ENCODE measurements around the gene ING5.
"Not testable (repeated sequence)": the region's sequence is repeated elsewhere in the genome, so short reads cannot be mapped to it uniquely, and the experiment has no call there.

ING5 gene

GRCh38 chr2:241739651-241740050, 37.8 kb downstream of the ING5 start:
- Histone ChIP-seq H4K20me1 (ENCODE audit: control insufficient read depth, insufficient read depth, low read depth, low read length) (peaks cover 2% of the 10 kb centered on the region; the same call in 1 of the 2 replicates), H3F3A (ENCODE audit: control insufficient read depth, insufficient read depth) (no peaks in the 10 kb centered on the region), H3K36me3 (ENCODE audit: control insufficient read depth, low read length) (peaks cover 70% of the 10 kb centered on the region), H3K79me2 (ENCODE audit: control insufficient read depth, low read length) (peaks cover 76% of the 10 kb centered on the region), H3K9me2 (replicated peaks; ENCODE audit: control insufficient read depth, low read length) (no peaks in the 10 kb centered on the region), H3K4me2 (ENCODE audit: low read length) (no peak overlapping the region), H3K27ac (ENCODE audit: low read depth, low read length) (no peak overlapping the region), H3K4me3 (ENCODE audit: low read length) (no peak overlapping the region), H3K9me3 (ENCODE audit: control insufficient read depth, insufficient read depth, low read length) (no peaks in the 10 kb centered on the region), H3K4me1 (ENCODE audit: control insufficient read depth, low read length) (peaks cover 10% of the 10 kb centered on the region), H3K27me3 (ENCODE audit: control insufficient read depth, low read length) (no peaks in the 10 kb centered on the region)
- TF ChIP-seq EZH2phosphoT487 (IDR thresholded peaks at IDR 0.05; ENCODE audit: borderline replicate concordance, low read length) (no peak), CTCF (IDR thresholded peaks at IDR 0.05; ENCODE audit: low read depth, low read length, poor library complexity, severe bottlenecking) (no peak)

GRCh38 chr2:241741016-241741415, 39.2 kb downstream of the ING5 start:
- peaks cover 3% of the 10 kb centered on the region; the same call in 1 of the 2 replicates for H3K4me1 ChIP-seq (ENCODE audit: control insufficient read depth, low read length)
- H3F3A ChIP-seq (ENCODE audit: control insufficient read depth, insufficient read depth) = no peaks in the 10 kb centered on the region
- H3K4me3 ChIP-seq (ENCODE audit: low read length) = no peak overlapping the region
- peaks cover 7% of the 10 kb centered on the region; the same call in 1 of the 2 replicates for H4K20me1 ChIP-seq (ENCODE audit: control insufficient read depth, insufficient read depth, low read depth, low read length)
- H3K79me2 ChIP-seq (ENCODE audit: control insufficient read depth, low read length) = peaks cover 62% of the 10 kb centered on the region
- TF ChIP-seq CTCF (IDR thresholded peaks at IDR 0.05; ENCODE audit: low read depth, low read length, poor library complexity, severe bottlenecking) (no peak), EZH2phosphoT487 (IDR thresholded peaks at IDR 0.05; ENCODE audit: borderline replicate concordance, low read length) (no peak)
- H3K27ac ChIP-seq (ENCODE audit: low read depth, low read length) = no peak overlapping the region
- no peak overlapping the region for H3K4me2 ChIP-seq (ENCODE audit: low read length)
- H3K36me3 ChIP-seq (ENCODE audit: control insufficient read depth, low read length) = peaks cover 74% of the 10 kb centered on the region
- H3K27me3 ChIP-seq (ENCODE audit: control insufficient read depth, low read length) = no peaks in the 10 kb centered on the region
- no peaks in the 10 kb centered on the region for H3K9me3 ChIP-seq (ENCODE audit: control insufficient read depth, insufficient read depth, low read length)
- H3K9me2 ChIP-seq (replicated peaks; ENCODE audit: control insufficient read depth, low read length) = no peaks in the 10 kb centered on the region

- H3K27me3 ChIP-seq (ENCODE audit: control insufficient read depth, low read length) = no peaks in the 10 kb centered on the region
- H3K9me2 ChIP-seq (replicated peaks; ENCODE audit: control insufficient read depth, low read length) = no peaks in the 10 kb centered on the region
- no peaks in the 10 kb centered on the region for H3F3A ChIP-seq (ENCODE audit: control insufficient read depth, insufficient read depth)
- peaks cover 4% of the 10 kb centered on the region; the same call in 1 of the 2 replicates for H4K20me1 ChIP-seq (ENCODE audit: control insufficient read depth, insufficient read depth, low read depth, low read length)
- no peaks in the 10 kb centered on the region for H3K9me3 ChIP-seq (ENCODE audit: control insufficient read depth, insufficient read depth, low read length)
- H3K36me3 ChIP-seq (ENCODE audit: control insufficient read depth, low read length) = peaks cover 68% of the 10 kb centered on the region
- TF ChIP-seq EZH2phosphoT487 (IDR thresholded peaks at IDR 0.05; ENCODE audit: borderline replicate concordance, low read length) (no peak), CTCF (IDR thresholded peaks at IDR 0.05; ENCODE audit: low read depth, low read length, poor library complexity, severe bottlenecking) (no peak)
- H3K79me2 ChIP-seq (ENCODE audit: control insufficient read depth, low read length) = peaks cover 48% of the 10 kb centered on the region
- no peak overlapping the region for H3K27ac ChIP-seq (ENCODE audit: low read depth, low read length)
- H3K4me3 ChIP-seq (ENCODE audit: low read length) = no peak overlapping the region
- H3K4me1 ChIP-seq (ENCODE audit: control insufficient read depth, low read length) = no peaks in the 10 kb centered on the region
- no peak overlapping the region for H3K4me2 ChIP-seq (ENCODE audit: low read length)
These were observed 40.6 kb downstream of the ING5 start for GRCh38 chr2:241742320-241742939.

GRCh38 chr2:241743008-241743407, 41.2 kb downstream of the ING5 start:
- H4K20me1 ChIP-seq (ENCODE audit: control insufficient read depth, insufficient read depth, low read depth, low read length); H3K4me1 ChIP-seq (ENCODE audit: control insufficient read depth, low read length); H3K9me3 ChIP-seq (ENCODE audit: control insufficient read depth, insufficient read depth, low read length); H3K27me3 ChIP-seq (ENCODE audit: control insufficient read depth, low read length); H3K27ac ChIP-seq (ENCODE audit: low read depth, low read length); H3K4me3 ChIP-seq (ENCODE audit: low read length); H3F3A ChIP-seq (ENCODE audit: control insufficient read depth, insufficient read depth); H3K9me2 ChIP-seq (replicated peaks; ENCODE audit: control insufficient read depth, low read length); H3K4me2 ChIP-seq (ENCODE audit: low read length): not testable (repeated sequence)
- peaks cover 42% of the 10 kb centered on the region for H3K79me2 ChIP-seq (ENCODE audit: control insufficient read depth, low read length)
- H3K36me3 ChIP-seq (ENCODE audit: control insufficient read depth, low read length) = peaks cover 62% of the 10 kb centered on the region
